Adrenal gland (tissue), 5 donors: ENCODE measurements around the gene NUPR1.

Source experiments
- POLR2A ChIP-seq, 2 donors: fragments of 450-650 bp; IDR thresholded peaks; one replicate each; pipeline ENCODE4 v1.6.1; 2017; ENCODE audit warnings: antibody characterized with exemption in 2 of 2, mild to moderate bottlenecking in 2 of 2, moderate library complexity in 1 of 2
- TF ChIP-seq, protein P1 (sequence below), 6 experiments: fragments of 450-650 bp in 4 of 6; fragments of 200-600 bp in 2 of 6; sonication (generic) in 1 of 6; IDR thresholded peaks; 1 replicate in 5 of 6; 2 replicates in 1 of 6; pipeline versions ENCODE4 v1.5.1 to v1.8.0; 2016 to 2021; ENCODE audit warnings: antibody characterized with exemption in 6 of 6, mild to moderate bottlenecking in 2 of 6, moderate library complexity in 1 of 6
- donor health status: DM: no; HTN: no; CAD: no.

DNA sequence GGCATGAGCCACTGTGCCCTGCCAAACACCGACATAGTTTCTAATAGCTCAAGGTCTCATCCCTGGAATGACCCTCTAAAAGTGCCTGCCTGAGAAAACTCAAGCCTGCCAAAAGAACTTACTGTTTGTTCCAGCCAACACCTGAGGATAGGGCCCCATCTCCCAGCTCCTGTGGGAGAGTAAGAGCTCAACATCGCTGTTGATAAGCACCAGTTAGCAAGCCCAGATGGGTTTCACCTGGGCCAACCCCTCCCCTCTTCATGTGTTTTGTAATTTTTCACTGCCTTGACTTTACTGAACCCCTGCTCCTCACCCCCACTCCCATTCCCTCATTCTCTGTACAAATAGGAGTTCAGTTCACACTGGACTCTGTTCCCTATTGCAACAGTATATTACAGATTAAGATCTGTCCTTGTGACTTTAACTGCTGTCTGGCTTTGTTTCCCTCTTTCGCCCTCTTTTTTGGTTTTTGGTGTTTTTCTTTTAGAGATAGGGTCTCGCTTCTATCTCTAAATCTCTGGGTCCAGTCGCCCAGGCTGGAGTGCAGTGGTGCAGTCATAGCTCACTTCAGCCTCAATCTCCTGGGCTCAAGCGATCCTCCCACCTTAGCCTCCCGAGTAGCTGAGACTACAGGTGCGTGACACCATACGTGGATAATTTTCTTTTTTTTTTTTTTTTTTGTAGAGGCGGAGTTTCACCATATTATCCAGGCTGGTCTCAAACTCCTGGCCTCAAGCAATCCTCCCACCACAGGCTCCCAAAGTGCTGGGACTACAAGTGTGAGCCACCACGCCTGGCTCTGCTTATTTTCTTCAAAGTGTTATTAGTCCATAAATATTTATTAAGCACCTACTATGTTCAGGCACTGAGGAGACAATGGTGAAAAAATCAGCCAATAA, 12.3 kb downstream of the NUPR1 start:
- TF ChIP-seq, protein P1, sequence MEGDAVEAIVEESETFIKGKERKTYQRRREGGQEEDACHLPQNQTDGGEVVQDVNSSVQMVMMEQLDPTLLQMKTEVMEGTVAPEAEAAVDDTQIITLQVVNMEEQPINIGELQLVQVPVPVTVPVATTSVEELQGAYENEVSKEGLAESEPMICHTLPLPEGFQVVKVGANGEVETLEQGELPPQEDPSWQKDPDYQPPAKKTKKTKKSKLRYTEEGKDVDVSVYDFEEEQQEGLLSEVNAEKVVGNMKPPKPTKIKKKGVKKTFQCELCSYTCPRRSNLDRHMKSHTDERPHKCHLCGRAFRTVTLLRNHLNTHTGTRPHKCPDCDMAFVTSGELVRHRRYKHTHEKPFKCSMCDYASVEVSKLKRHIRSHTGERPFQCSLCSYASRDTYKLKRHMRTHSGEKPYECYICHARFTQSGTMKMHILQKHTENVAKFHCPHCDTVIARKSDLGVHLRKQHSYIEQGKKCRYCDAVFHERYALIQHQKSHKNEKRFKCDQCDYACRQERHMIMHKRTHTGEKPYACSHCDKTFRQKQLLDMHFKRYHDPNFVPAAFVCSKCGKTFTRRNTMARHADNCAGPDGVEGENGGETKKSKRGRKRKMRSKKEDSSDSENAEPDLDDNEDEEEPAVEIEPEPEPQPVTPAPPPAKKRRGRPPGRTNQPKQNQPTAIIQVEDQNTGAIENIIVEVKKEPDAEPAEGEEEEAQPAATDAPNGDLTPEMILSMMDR (IDR thresholded peaks at IDR 0.05) = no peak
- no peak for TF ChIP-seq POLR2A (IDR thresholded peaks at IDR 0.05)
